Mesendoderm (in vitro differentiated cells): ENCODE measurements around the gene GNAQ.

ENCODE experiments used
- DNase-seq: peaks from one replicate; pipeline ENCODE4 v3.0.0; 2013
- H2AK5ac ChIP-seq: 2 replicates; pipeline ENCODE4 v1.6.1; 2013; ENCODE audit warnings: low read length, inconsistent platforms
- H2BK120ac ChIP-seq: 2 replicates; pipeline ENCODE4 v1.6.1; 2013; ENCODE audit warnings: low read depth, mild to moderate bottlenecking, low read length, moderate library complexity, mixed read lengths
- H2BK15ac ChIP-seq: replicated peaks from 2 replicates; pipeline ENCODE4 v1.6.1; 2013; ENCODE audit warnings: low read depth, mild to moderate bottlenecking, moderate library complexity
- H2BK5ac ChIP-seq: 2 replicates; pipeline ENCODE4 v1.6.1; 2013; ENCODE audit warnings: low read length, inconsistent platforms
- H3K18ac ChIP-seq: 2 replicates; pipeline ENCODE4 v1.6.1; 2013; ENCODE audit warnings: mild to moderate bottlenecking, low read length, mixed read lengths
- H3K23ac ChIP-seq: one replicate; pipeline ENCODE4 v1.6.1; 2013; ENCODE audit warnings: low read length
- H3K27ac ChIP-seq: 2 replicates; pipeline ENCODE4 v1.5.1; 2013; ENCODE audit warnings: low read depth, mild to moderate bottlenecking, inconsistent platforms, low read length, moderate library complexity
- H3K27me3 ChIP-seq: 2 replicates; pipeline ENCODE4 v1.6.1; 2013; ENCODE audit warnings: low read length, control low read depth, mild to moderate bottlenecking, inconsistent platforms; ENCODE audit not compliant: insufficient read depth, poor library complexity
- H3K36me3 ChIP-seq: 2 replicates; pipeline ENCODE4 v1.6.1; 2013; ENCODE audit warnings: low read length, inconsistent platforms; ENCODE audit not compliant: control insufficient read depth, insufficient read depth
- H3K4ac ChIP-seq: one replicate; pipeline ENCODE4 v1.6.1; 2013; ENCODE audit warnings: low read depth, mild to moderate bottlenecking, low read length, moderate library complexity
- H3K4me1 ChIP-seq: 2 replicates; pipeline ENCODE4 v1.6.1; 2013; ENCODE audit warnings: low read depth, low read length, inconsistent platforms; ENCODE audit not compliant: control insufficient read depth
- H3K4me2 ChIP-seq: 2 replicates; pipeline ENCODE4 v1.6.1; 2013; ENCODE audit warnings: low read length
- H3K4me3 ChIP-seq: 2 replicates; pipeline ENCODE4 v1.5.1; 2013; ENCODE audit warnings: mild to moderate bottlenecking, low read length
- H3K56ac ChIP-seq: one replicate; pipeline ENCODE4 v1.6.1; 2013; ENCODE audit warnings: low read length
- H3K79me1 ChIP-seq: 2 replicates; pipeline ENCODE4 v1.6.1; 2013; ENCODE audit warnings: low read length, inconsistent platforms
- H3K79me2 ChIP-seq: 2 replicates; pipeline ENCODE4 v1.6.1; 2013; ENCODE audit warnings: mild to moderate bottlenecking, low read length; ENCODE audit not compliant: control insufficient read depth, insufficient read depth
- H3K9ac ChIP-seq: 2 replicates; pipeline ENCODE4 v1.6.1; 2013; ENCODE audit warnings: low read length, inconsistent platforms
- H4K5ac ChIP-seq: one replicate; pipeline ENCODE4 v1.6.1; 2013; ENCODE audit warnings: low read length
- H4K8ac ChIP-seq: one replicate; pipeline ENCODE4 v1.6.1; 2013; ENCODE audit warnings: low read depth, mild to moderate bottlenecking, control low read depth, low read length, moderate library complexity
- WGBS: extraction: QIAGEN DNeasy Blood & Tissue Kit; methylation state at CpG from one replicate; pipeline ENCODE4 v1.1.7; 2013; ENCODE audit warnings: low lambda C conversion rate, missing lambda C conversion rate; ENCODE audit not compliant: insufficient coverage; ENCODE audit errors: extremely low coverage; 5-methylcytosine and 5-hydroxymethylcytosine counted together

The GNAQ gene

DNA sequence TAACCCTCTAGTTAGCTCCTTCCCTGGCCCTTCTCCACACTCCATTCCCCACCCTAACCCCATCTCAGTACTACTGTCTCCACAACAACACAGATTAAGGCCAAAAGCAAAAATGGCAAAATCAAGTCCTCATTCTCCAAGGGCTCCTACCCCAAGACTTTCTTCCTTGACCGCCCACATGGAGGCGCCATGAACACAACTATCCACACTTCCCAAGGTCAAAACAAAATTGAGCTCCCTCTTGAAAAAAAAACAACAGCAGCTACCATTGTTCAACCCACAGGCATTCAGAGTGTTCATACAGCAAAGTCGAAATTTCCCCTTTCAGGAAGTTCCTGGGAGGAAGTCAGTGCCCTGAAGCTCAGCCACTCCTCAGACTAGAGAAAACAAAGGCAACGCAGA lies 54.4 kb downstream of the GNAQ start:
- Histone ChIP-seq H4K8ac (no peak overlapping the region), H3K56ac (no peak overlapping the region), H3K4ac (no peak overlapping the region), H3K9ac (no peak overlapping the region), H3K18ac (no peak overlapping the region), H3K27me3 (no peaks in the 10 kb centered on the region), H2BK15ac (no peak overlapping the region), H3K79me1 (peaks cover 22% of the 10 kb centered on the region), H3K4me2 (no peak overlapping the region), H3K23ac (no peak overlapping the region), H2AK5ac (no peak overlapping the region), H2BK5ac (no peak overlapping the region), H3K27ac (no peak overlapping the region), H3K4me3 (no peak overlapping the region), H4K5ac (no peak overlapping the region), H2BK120ac (no peak overlapping the region), H3K4me1 (peaks cover 9% of the 10 kb centered on the region), H3K36me3 (no peaks in the 10 kb centered on the region), H3K79me2 (peaks cover 35% of the 10 kb centered on the region)
- WGBS, result no CpG with 5 or more reads among the region's 4 CpGs
- DNase-seq, result peak; percentile 91

DNA sequence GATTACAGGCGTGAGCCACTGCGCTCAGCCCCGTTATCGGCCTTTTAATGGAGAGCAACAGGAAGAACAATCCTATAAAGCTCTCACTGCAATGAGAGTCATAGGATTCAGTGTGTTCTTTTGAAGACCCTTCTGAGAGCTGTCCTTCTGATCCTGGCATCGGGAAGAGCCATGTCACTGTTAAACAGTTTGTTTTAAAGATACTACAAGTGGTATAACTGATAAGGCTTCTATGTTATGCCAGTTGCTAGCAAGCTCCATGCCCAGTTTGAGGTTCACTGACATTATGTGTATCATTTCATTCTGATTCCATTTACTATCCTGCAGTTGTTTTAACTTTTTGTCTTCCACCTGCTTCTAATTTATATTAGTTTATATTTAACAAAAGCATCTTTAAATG lies 55.8 kb downstream of the GNAQ start:
- Histone ChIP-seq H3K79me1 (peaks cover 20% of the 10 kb centered on the region), H3K4me1 (peaks cover 9% of the 10 kb centered on the region), H2AK5ac (no peak overlapping the region), H2BK120ac (no peak overlapping the region), H3K9ac (no peak overlapping the region), H3K56ac (no peak overlapping the region), H3K79me2 (peaks cover 30% of the 10 kb centered on the region), H3K4me2 (no peak overlapping the region), H2BK5ac (no peak overlapping the region), H3K27me3 (no peaks in the 10 kb centered on the region), H3K36me3 (no peaks in the 10 kb centered on the region), H3K27ac (no peak overlapping the region), H4K5ac (no peak overlapping the region), H3K4me3 (no peak overlapping the region), H4K8ac (no peak overlapping the region), H3K4ac (no peak overlapping the region), H3K18ac (no peak overlapping the region), H2BK15ac (no peak overlapping the region), H3K23ac (no peak overlapping the region)
- no CpG with 5 or more reads among the region's 5 CpGs for WGBS
- DNase-seq, result no peak

- no peak overlapping the region for H3K4ac ChIP-seq
- H3K18ac ChIP-seq, result no peak overlapping the region
- H3K4me2 ChIP-seq, result no peak overlapping the region
- no peak overlapping the region for H2BK5ac ChIP-seq
- no peak for DNase-seq
- no peak overlapping the region for H3K56ac ChIP-seq
- no peak overlapping the region for H2BK15ac ChIP-seq
- H3K4me1 ChIP-seq, result peaks cover 9% of the 10 kb centered on the region
- H2AK5ac ChIP-seq, result no peak overlapping the region
- H3K23ac ChIP-seq, result no peak overlapping the region
- H3K4me3 ChIP-seq, result no peak overlapping the region
- H4K5ac ChIP-seq, result no peak overlapping the region
- H3K36me3 ChIP-seq, result no peaks in the 10 kb centered on the region
- no peak overlapping the region for H4K8ac ChIP-seq
- WGBS, result no CpG with 5 or more reads among the region's 2 CpGs
- no peak overlapping the region for H2BK120ac ChIP-seq
- no peaks in the 10 kb centered on the region for H3K27me3 ChIP-seq
- H3K79me1 ChIP-seq, result peaks cover 21% of the 10 kb centered on the region
- peaks cover 31% of the 10 kb centered on the region for H3K79me2 ChIP-seq
- H3K9ac ChIP-seq, result no peak overlapping the region
- H3K27ac ChIP-seq, result no peak overlapping the region
Measured at GRCh38 chr9:77975036-77975435, 56.6 kb downstream of the GNAQ start.

GRCh38 chr9:77974434-77974833 lies 57.2 kb downstream of the GNAQ start:
- H4K8ac ChIP-seq, result no peak overlapping the region
- H3K4me1 ChIP-seq, result peaks cover 6% of the 10 kb centered on the region
- H3K36me3 ChIP-seq, result no peaks in the 10 kb centered on the region
- no peak overlapping the region for H2BK15ac ChIP-seq
- no peak overlapping the region for H2AK5ac ChIP-seq
- H2BK120ac ChIP-seq, result no peak overlapping the region
- H3K56ac ChIP-seq, result no peak overlapping the region
- no peak overlapping the region for H3K9ac ChIP-seq
- no peak overlapping the region for H3K23ac ChIP-seq
- no peaks in the 10 kb centered on the region for H3K27me3 ChIP-seq
- no peak overlapping the region for H3K4me2 ChIP-seq
- H3K79me2 ChIP-seq, result peaks cover 31% of the 10 kb centered on the region
- H3K79me1 ChIP-seq, result peaks cover 16% of the 10 kb centered on the region
- H3K18ac ChIP-seq, result no peak overlapping the region
- no CpG with 5 or more reads among the region's 2 CpGs for WGBS
- H4K5ac ChIP-seq, result no peak overlapping the region
- H3K4ac ChIP-seq, result no peak overlapping the region
- H3K27ac ChIP-seq, result no peak overlapping the region
- no peak overlapping the region for H3K4me3 ChIP-seq
- no peak overlapping the region for H2BK5ac ChIP-seq
- no peak for DNase-seq

- Histone ChIP-seq H3K27me3 (no peaks in the 10 kb centered on the region), H4K5ac (no peak overlapping the region), H3K18ac (no peak overlapping the region), H2BK5ac (no peak overlapping the region), H3K27ac (no peak overlapping the region), H3K56ac (no peak overlapping the region), H3K23ac (no peak overlapping the region), H4K8ac (no peak overlapping the region), H3K36me3 (no peaks in the 10 kb centered on the region), H3K4ac (no peak overlapping the region), H3K9ac (no peak overlapping the region), H3K4me1 (peaks cover 4% of the 10 kb centered on the region), H3K79me2 (peaks cover 31% of the 10 kb centered on the region), H2BK120ac (no peak overlapping the region), H3K4me3 (no peak overlapping the region), H2BK15ac (no peak overlapping the region), H3K4me2 (no peak overlapping the region), H3K79me1 (peaks cover 16% of the 10 kb centered on the region), H2AK5ac (no peak overlapping the region)
- no CpG with 5 or more reads among the region's 4 CpGs for WGBS
- no peak for DNase-seq
Measured at GRCh38 chr9:77969083-77969482, 62.5 kb downstream of the GNAQ start.

- H3K79me1 ChIP-seq, result peaks cover 15% of the 10 kb centered on the region
- no peak overlapping the region for H3K9ac ChIP-seq
- H3K18ac ChIP-seq, result no peak overlapping the region
- H2BK5ac ChIP-seq, result no peak overlapping the region
- no peak for DNase-seq
- H3K79me2 ChIP-seq, result peaks cover 30% of the 10 kb centered on the region
- no peak overlapping the region for H2BK15ac ChIP-seq
- no peak overlapping the region for H4K5ac ChIP-seq
- H2AK5ac ChIP-seq, result no peak overlapping the region
- WGBS, result no CpG with 5 or more reads among the region's 3 CpGs
- no peak overlapping the region for H3K56ac ChIP-seq
- H3K4ac ChIP-seq, result no peak overlapping the region
- peaks cover 4% of the 10 kb centered on the region for H3K4me1 ChIP-seq
- no peak overlapping the region for H4K8ac ChIP-seq
- H3K27ac ChIP-seq, result no peak overlapping the region
- H2BK120ac ChIP-seq, result no peak overlapping the region
- no peaks in the 10 kb centered on the region for H3K36me3 ChIP-seq
- no peak overlapping the region for H3K4me3 ChIP-seq
- no peaks in the 10 kb centered on the region for H3K27me3 ChIP-seq
- no peak overlapping the region for H3K23ac ChIP-seq
- no peak overlapping the region for H3K4me2 ChIP-seq
Measured at GRCh38 chr9:77968506-77968905, 63.1 kb downstream of the GNAQ start.
